Inflammatory macrophage (primary cell): Measurements from ENCODE around the gene YWHAB.
"Not testable (repeated sequence)": the region's sequence is repeated elsewhere in the genome, so short reads cannot be mapped to it uniquely, and the experiment has no call there.

Source experiments
- DNase-seq, 2 donors: peaks; one replicate each; pipeline ENCODE4 v3.0.0-alpha.2; 2020 to 2022

Gene YWHAB

DNA sequence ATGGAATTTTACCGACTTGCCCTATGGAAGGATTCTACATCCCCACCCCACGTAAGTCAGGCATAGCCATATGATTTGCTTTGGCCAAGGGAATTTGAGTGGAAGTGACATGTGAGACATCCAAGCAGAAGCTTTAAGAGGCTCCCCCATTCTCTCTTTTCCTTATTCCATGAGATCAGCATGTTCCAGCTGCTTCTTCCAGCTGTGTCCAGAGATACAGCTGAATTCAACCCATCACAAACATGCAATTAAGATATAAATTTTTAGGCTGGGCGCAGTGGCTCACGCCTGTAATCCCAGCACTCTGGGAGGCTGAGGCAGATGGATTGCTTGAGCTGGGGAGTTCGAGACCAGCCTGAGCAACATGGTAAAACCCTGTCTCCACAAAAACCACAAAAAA lies 16.0 kb upstream of the YWHAB start:
- DNase-seq = no peak

DNA sequence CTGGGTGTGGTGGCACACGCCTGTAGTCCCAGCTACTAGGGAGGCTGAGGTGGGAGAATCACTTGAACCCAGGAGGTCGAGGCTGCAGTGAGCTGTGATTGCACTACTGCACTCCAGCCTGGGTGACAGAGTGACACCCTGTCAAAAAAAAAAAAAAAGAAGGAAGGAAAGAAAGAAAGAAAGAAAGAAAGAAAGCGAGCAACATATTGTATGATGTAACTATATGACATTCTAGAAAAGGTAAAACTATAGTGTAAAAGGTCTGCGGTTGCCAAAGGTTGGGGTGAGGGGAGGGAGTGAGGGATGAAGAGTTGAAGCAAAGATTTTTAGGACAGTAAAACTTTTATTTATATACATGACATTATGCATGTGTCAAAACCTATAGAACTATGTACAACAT lies 3.1 kb upstream of the YWHAB start:
- not testable (repeated sequence) for DNase-seq

DNA sequence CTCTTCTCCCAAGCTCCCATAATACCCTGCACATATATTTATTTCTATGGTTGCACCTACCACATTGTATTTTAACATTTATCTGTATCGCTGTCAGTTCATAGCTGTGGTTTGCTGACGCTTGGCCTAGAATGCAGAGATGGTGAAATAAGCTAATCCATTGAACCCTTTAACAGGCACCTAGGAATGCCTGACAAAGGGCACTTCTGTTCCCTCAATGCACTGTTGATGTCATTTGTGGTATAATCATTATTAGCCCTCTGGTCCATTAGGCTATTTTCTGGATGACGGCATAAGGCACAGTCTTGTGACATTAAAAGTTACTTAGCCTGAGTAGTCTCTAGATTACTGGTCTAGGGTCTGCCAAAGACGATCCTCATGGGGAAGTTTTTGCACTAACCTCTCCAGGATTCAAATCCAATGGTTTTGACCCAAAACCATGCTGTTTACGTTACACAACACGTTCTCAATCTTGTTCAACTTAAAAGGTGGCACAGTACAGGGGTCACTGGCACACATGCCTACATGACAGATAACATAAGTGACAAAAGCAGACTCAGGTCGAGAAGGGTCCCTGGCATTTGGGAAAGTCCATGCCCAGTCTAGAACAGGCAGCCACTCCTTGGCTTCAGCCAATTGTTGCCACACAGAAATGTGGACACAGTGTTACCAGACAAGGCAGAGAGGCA lies 2.1 kb upstream of the YWHAB start:
- DNase-seq = no peak

DNA sequence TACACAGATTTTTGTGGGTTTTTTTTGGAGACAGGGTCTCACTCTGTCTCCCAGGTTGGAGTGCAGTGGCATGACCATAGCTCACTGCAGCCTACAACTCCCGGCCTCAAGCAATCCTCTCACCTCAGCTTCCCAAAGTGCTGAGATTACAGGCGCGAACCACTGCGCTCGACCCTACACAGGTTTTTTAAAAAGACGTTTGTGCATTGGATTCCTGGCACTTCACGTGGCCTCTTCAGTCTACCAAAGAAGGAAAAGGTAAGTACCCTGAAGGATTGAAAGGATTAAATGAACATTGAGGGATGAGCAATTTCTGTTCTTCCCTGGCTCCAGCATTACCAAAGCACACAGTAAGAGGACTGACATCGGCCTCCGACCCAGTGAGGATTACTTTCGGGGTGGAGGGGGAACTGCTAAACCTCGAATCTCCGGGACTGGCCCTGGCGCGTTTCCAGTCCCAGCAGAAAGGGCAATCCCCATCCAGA lies 556 bp upstream of the YWHAB start:
- no peak for DNase-seq

DNA sequence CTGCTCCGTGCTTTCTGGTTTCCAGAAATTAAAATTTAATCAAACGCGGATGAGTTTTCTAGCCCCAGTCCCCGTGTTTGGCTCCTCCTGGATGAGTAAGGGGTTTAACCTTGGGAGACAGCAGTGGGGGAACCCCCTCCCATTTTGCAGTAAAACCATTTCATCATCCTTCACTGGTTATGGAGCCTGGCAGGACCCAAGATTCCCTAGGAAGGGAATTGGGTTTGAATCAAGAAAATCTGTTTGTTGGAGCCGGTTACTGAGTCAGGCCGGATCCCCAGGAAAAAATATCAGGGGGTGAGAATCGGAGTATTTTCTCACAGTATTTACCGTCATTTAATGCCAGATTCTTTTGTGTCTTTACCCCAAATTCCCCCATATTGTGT lies 754 bp downstream of the YWHAB start:
- no peak for DNase-seq

DNA sequence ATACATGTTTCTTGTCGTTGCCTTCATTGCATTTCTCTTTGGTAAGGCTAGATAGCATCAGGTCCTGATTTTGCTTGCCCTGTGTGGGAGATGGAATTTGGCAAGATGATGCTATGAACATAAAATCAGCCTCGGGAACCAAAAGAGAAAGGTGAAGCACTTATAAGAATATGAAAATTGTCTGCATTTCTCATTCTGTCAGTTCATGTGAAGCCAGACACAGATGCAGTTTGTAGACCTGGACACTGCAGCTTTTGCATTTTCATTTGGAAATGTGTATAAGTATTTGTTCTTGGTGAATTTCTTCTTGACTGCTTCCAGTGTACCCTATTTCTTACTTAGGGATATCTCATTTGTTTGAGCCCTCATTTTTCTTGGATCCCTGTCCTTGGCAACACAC lies 1.3 kb downstream of the YWHAB start:
- DNase-seq = no peak

DNA sequence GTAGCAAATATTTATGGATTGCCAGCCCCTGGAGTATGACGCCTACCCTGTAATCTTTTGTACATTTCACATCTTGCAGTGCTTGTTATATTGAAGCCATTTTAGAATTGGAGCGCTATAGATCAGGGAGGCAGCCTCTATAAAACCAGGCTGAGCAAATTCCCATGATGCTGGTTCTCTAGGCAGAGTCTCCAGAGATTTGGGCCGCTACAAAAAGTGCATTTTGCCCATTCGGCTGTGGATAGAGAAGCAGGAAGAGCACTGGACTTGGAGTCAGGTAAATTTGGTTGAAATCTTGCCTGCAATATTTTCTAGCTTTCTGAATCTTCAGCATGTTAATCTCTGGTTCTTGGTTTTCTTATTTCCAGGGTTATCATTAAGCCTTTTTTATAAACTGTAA lies 2.0 kb downstream of the YWHAB start:
- DNase-seq = no peak

DNA sequence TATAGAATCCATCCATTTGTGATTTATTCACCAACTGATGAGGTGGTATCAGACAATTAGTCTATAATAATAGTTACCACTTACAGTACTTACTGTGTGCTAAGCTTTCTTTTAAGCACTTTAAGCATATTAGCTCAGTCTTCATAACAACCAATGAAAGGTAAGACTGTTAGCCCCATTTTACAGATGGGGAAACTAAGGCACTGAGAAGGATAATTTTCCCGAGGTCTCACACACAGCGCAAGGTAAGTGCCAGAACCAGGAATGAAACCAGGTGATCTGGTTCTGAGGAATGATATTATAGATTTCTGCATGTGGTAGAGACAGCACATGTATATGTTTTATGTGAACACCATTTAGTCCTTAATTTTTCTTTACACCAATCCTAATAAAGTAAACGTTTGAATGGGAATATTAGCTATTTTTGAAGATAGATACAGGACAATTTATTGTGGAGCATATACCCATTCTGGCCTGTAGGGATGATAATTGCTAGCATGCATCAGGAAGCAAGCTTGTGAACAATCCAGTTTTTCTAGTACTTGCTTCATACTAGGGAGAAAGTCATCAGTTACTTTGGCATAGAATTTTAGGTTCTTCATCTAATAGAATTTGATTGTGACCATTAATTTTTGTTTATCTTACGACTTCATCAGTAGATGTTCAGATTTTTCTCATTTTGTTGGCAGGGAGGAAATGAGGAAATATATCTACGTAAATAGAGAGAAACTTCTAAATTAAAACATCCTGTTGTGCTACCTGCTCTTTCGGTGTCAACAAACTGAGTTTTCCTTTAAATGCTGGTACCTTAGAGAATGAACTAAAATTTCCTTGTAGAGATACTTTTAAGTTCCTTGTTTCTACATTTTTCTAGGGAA lies 3.0 kb downstream of the YWHAB start:
- DNase-seq = no peak

DNA sequence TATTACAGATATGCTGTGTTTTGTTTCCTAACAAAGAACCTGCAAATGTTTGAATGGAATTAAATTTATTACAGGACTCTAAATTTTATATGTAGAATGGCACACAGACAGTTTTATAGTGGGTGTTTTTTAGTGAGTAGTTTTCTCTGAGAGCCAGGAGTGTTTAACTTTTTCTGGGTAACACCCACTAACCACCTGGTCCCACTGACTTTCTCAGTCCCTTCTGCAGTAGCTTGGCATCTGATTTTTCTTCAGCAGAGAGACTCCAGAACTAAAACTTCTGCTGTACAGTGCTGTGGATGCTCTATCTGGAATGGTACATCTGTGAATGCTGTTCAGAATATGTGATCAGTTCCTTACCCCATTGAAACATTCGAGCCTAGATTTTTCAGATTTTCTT lies 6.3 kb downstream of the YWHAB start:
- DNase-seq = no peak

DNA sequence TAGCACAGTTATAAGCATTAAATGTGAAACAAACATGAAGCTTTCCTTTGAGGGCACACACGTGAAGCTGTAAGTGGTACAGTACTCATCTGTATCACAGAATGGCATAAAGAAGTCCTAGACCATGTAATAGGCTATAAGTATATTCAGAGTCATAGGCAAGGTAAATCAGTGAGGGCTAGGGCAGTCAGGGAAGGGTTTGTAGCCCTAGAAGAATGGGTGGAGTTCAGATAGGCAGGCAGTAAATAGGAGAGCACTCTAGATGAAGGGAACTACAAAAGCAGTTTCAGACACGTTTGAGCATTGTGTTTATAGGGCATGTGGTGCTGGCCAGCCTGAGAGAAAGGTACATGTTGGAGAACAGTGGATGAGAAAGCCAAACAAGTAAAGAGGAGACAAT lies 9.5 kb downstream of the YWHAB start:
- no peak for DNase-seq

DNA sequence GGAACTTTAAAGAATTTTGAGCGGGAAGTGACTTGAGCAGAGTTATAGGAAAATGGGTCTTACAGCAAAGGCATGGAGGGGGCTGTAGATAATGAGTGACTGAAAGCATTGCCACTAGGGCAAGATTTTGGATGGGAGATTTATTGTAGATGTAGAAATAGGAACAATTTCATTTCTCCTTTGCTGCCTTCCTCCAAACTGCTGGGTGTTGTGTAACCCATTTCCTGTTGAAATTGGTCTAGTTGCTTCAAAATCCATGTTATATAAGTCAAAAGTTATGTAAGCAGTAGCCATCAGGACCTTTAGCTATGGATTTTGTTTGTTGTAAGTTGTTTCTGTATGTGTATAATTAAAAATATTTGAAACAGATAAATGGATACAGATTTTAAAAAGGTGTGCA lies 11.1 kb downstream of the YWHAB start:
- DNase-seq = peak; percentile 84 to 95

DNA sequence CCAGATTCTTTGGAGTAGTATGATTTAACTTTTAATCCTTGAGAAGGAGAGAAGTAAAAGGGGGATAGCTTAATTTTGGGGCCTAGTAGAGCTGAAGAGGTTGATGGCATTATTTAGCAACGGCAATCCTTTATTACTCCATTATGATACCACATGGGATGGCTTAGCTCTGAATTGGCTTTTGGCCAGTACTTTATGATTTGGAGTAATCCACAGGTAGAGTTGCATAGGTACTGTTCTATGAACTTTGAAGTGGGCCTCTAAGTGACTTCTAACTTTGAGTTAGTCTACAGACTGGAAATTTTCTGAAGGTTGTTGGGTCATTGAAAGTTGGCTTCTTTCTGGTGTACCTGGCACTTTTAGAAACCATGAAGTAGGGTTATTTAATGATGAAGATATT lies 11.6 kb downstream of the YWHAB start:
- peak in 1 of 2 donors; percentile 42 for DNase-seq

DNA sequence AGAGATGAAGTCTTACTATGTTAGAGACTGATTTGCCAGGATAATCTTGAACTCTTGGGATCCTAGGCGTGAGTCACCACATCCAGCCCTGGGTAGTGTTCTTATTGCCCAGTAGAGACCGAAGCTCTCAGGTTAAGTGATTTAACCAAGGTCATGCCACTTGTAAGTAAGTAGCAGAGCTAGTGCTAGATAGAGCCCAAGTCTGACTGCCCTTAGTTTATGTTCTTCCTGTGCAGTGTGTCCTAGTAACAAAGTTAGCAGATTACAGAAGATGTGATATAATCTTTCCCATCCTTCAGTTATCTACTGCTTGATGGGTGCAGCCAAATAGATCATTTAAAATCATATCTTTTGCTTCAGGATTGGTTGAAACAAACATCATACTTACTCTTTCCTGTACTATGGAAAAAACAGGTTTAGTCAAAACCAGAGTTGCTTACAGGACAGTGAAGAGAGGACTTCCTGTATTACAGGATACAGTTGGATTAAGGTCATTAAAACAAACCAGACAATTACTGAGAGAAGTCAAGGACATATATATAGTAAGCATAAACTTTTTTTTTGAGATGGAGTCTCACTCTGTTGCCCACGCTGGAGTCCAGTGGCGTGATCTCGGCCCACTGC lies 14.8 kb downstream of the YWHAB start:
- DNase-seq = no peak

DNA sequence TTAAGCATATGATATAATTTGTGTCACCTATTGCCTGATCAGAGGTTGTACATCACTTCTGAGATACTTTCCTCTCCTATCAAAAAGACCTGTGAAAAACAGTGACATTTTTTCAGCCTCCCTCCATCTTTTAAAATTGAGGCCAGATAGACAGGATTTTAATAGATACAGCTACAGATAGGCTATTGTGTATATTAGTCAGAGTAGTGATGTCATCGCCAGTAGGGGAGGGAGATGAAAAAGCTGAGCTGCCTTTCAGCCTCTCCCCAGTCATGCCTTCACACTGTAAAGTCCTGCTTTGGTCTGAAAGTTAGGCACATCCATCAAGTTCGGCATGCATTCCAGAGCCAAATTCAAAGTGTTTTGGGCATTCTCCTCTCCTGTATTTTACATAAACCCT lies 16.5 kb downstream of the YWHAB start:
- no peak for DNase-seq

DNA sequence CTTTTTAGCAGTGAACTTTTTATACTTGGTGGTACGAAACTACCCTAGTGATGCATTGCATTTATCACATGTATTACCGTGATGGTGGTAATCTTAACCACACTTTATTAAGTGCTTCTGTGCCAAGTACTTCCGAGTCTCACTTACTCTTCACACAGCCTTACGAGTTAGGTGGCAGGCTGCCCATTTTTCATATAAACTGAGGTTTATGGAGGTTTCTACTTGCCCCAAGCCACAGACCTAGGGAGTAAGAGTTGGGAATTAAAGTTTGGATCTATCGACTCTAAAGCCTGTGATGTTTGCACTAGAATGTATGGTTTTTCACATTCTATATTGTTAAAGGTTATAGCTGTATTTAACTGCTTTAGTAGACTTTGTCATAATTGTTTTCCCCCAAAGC lies 18.9 kb downstream of the YWHAB start:
- DNase-seq = no peak

DNA sequence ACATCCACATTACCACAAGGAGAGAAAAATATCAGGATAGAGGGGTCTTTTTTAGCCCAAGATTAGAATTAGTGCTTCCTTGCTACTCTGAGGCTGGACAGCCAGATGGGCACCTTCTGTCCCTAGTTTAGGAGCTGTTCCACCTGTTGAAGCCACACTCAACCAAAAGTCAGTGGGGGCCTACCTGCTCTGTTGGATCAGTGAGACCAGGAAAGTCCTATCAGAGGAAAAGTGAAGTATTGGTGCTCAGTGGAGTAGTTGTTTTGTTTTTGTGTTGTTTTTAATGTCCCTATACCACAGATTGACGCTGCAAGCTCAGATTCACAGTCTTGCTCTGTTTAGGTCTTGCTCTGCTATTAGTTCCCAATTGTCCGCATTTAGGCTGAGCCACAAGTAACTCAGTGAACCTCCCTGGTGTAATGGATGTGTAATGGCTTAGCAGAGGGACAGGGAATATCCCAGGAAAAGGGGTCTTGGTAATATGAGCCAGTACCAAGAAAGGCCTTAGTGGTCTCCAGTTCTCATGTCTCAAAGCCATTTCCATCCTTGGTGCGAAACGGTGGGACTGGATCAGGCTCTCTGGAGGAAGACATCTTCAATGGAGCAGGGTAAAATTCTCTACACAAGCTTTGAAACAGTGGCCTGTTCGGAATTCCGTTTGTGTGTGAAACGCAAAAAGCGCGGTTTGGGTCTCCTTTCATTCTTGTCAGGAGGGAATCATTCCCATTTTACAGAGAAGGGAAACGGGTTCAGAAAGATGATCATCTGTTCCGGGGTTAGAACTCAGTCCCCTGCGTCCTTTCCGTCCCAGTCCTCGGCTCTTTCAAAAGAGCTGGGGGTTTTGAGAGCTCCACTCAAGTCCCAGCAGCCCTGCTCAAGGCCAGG lies 23.7 kb downstream of the YWHAB start:
- DNase-seq = peak in 1 of 2 donors; percentile 16

DNA sequence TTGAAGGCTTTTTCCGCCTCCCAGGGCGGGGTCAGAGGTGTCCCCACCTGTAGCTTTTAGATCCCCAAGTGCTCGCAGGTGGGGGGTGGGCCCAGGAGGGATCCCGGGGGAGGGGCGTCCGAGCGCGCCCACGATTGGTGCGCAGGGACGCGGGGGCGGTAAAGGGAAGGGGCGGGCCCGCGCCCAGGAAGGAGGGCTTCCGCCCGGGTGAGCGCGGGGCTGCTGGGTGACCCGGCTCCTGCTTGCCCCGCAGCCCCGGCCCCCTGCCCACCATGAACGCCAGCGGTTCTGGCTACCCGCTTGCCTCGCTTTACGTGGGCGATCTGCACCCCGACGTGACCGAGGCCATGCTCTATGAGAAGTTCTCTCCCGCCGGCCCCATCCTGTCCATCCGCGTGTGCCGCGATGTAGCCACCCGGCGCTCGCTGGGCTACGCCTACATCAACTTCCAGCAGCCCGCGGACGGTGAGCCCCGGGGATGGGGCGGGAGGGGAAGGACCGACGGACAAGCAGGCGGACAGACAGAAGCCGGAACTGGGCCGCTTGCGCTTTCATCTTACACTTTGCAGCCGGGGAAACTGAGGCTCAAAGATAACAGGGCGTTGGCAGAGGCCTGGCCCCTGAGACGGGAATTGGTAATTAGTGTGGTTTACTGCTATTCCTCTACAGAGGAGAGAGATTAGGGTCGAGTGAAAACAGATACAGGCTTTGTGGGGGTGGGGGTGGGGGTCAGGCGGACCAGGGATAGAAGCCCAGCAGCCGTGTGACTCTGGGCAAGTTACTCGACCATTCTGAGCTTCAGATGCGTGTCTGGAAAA lies 24.6 kb downstream of the YWHAB start, which contains the start of gene PABPC1L:
TSS of gene PABPC1L (plus strand) at position 189 of the 818 bp plus-strand sequence. CDS start at position 273, 84 bp downstream.
- peak; percentile 59 to 71 for DNase-seq

DNA sequence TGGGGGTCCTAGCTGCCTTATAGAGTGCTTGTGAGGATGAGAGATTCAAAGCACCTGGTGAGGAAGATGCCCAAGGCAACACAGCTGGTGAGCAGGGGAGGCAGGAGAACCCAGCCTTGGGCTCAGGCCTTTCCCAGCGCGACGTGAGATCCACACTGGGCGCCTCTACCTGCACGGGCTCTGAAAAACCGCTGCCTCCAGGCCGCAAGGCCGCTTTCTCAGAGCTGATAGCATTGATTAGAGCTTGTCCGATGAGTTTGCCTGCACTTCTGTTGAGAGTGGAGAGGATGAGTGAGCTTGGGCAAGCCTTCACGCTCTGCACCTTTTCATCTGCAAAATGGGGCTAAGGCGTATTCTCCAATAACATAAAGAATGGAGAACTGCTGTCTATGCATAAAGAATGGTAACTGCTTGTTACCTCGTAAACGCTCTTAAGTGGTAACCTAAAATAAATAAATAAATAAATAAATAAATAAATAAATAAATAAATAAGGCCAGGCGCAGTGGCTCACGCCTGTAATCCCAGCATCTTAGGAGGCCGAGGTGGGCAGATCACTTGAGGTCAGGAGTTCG lies 25.3 kb downstream of the YWHAB start:
- DNase-seq = no peak

DNA sequence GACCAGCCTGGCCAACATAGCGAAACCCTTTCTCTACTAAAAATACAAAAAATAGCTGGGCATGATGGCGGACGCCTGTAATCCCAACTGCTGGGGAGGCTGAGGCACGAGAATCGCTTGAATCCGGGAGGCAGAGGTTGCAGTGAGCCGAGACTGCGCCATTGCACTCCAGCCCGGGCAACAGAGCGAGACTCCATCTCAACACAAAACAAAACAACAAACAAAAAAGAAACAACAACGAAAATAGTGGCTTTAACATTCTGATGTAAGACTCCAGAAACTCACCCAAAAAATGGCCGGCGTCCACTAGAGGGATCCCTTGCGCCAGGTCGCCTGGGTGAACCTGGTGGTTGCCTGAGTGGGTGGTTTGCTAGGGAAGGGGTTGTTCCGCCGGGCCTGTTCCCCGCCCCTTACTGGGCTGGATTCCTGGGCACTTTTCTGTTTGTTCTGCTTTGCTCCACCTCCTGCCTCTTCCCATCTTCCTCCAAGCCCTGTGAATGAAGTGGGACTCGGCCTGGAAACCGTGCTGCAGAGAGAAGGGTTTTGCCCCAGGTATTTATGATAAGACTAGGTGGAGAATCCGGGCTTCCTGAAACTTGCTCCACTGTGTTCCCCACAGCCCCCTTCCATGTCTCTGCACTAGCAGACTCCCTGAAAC lies 25.9 kb downstream of the YWHAB start:
- peak; percentile 58 to 61 for DNase-seq

DNA sequence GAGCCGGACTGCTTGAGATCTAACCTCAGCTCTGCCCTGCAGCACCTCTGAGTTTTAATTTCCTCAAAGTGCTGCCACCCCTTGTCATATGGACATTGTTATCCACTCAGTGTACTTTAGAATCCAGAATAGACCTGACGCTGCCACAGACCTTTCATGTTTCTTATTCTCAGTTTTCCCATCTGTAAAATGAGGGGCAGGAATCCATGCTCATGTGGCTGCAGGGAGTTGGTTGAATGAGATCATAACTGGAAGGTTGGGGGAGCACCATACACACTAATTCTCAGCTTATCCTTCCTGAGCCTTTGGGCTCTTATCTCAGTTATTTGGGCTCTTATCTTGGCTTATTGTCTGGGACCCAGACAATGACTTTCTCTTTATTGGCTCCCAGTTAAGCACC lies 26.7 kb downstream of the YWHAB start:
- no peak for DNase-seq

DNA sequence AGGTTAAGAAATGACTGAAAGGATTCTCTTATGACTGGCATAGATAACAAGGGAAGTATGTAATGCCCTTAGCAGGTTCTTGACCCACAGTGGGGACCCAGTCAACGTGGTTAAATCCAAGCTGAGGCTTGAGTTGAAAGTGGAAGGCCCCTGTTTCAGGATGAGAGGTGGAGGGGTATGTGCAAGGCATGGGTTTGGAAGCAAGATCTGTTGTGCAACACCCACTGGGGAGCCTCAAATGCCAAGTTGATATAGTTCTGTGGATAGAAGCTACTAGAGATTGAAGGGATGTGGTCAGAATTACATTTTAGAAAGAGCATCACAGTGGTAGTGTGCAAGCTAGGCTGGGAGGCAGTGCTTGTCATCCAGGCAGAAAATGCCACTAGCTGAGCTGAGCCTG lies 29.4 kb downstream of the YWHAB start:
- DNase-seq = no peak
